KG1 (cell line): ENCODE measurements around the gene TRMT13.
"Not testable (repeated sequence)": the region's sequence is repeated elsewhere in the genome, so short reads cannot be mapped to it uniquely, and the experiment has no call there.

ENCODE experiments used
- DNase-seq: peaks from one replicate; lab custom pipeline; 2025; lab: John Stamatoyannopoulos, UW

TRMT13 gene

DNA sequence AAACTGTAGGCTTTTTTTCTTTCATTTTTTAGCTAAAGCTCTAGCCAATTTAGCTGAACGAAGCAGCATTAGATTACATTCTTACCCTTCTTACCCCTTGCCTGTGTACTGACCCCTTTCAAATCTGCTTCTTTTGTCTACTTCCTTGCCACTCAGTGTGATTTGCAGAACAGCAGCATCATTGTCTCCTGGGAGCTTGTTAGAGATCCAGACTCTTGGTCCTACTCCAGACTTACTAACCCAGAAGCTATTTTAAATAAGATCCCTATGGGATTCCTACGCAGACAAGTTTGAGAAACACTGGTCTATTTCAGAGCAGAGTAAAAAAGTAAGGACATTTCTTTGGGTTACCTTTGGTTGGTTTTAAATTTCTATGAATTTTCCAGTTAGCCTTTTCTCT, 31.3 kb downstream of the TRMT13 start:
- DNase-seq = no peak

DNA sequence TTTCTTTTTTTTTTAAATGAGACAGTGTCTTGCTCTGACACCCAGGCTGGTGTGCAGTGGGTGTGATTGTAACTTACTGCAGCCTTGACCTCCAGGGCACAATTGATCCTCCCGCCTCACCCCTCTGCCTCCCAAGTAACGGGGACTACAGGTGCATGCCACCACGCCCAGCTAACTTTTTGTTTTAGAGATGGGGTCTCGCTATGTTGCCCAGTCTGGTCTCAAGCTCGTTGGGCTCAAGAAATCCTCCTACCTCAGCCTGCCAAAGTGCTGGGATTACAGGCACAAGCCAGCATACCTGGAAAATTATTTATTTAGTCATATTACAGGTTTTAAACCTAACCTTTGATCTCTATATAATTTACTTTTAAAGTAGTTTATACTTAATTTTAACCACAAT, 31.7 kb downstream of the TRMT13 start:
- no peak for DNase-seq

GRCh38 chr1:100168051-100168450, 35.1 kb downstream of the TRMT13 start:
- DNase-seq = no peak

DNA sequence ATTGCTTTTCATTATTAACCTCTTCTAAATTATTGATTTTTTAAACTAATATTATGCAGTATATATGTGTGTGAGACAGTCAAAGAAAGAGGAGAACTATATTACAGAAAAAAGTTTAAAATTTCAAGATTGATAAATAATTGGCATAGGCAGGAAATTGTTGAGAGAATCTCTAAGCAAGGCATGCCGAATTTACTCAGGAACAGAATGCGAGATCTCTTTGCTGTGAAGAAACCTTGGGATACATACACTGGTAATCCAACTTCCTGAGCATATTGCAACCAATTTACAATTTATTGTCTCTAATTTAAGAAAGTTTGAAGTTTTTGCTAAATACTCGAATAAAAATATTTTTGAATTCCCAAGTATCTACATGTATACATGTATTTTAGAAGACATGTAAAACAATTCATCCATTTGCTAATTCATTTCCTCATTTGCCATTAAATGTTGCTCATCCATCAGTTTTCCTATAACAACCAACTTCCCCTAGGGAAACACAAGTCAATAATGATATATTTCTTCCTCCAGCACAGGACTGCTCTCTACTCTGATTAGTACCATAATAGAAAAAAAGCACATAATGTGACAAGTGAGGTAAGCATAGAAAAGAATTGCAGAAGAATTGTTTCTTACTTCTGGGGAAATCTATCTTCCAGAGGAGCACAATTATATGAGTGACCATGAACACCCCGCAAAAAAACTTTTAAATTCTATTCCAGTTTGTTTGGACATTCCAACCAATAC, 44.5 kb downstream of the TRMT13 start:
- no peak for DNase-seq

- no peak for DNase-seq
Observed at GRCh38 chr1:100178091-100178490, 45.1 kb downstream of the TRMT13 start, which contains the start of gene LRRC39. Gene LRRC39, minus strand, starts transcription at chr1:100178256. Its CDS starts 9,740 bp downstream, at chr1:100168516.

DNA sequence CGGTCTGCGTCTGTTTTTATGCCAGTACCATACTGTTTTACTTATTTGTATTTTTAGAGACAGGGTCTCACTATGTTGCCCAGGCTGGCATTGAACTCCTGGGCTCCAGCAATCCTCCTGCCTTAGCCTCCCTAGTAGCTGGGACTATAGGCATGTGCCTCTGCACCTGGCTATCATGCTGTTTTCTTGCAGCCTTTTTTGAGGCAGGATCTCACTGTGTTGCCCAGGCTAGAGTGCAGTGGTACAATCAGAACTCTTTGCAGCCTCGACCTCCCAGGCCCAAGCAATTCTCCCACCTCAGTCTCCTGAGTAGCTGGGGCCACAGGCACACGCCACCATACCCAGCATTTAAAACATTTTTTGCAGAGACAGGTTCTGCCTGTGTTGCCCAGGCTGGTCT, 50.4 kb downstream of the TRMT13 start:
- DNase-seq = no peak

DNA sequence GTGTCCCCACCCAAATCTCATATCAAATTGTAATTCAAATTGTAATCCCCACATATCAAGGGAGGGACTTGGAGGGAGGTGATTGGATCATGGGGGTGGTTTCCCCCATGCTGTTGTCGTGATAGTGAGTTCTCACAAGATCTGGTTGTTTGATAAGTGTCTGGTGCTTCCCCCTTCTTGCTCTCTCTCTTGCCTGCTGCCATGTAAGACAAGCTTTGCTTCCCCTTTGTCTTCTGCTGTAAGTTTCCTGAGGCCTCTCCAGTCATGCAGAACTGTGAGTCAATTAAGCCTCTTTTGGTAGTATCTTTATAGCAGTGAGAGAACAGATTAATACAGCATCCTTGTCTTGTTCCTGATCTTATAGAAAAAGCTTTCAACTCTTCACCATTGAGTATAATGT, 51.6 kb downstream of the TRMT13 start:
- peak; percentile 38 for DNase-seq

- DNase-seq = no peak
Observed at GRCh38 chr1:100187912-100188311, 54.9 kb downstream of the TRMT13 start.

DNA sequence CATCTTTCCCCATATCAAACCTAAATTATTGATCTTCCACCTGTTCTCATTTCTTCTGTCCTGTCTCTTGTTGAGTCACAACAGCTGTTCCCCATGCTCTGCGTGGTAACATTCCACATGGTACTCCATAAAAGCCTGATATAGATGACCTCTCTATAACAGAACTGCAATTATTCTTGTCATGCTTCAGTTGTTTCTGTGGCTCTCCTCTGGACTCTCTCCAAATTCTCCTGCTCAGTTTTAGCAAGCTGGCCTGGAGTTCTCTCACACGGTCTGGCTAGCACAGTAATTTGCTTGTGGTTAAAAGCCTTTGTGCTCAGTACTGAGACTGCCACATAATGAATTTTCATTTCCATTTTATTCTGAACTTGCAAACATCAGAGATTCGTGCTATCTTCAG, 55.7 kb downstream of the TRMT13 start:
- no peak for DNase-seq

GRCh38 chr1:100198596-100198995, 65.6 kb downstream of the TRMT13 start:
- DNase-seq = no peak

DNA sequence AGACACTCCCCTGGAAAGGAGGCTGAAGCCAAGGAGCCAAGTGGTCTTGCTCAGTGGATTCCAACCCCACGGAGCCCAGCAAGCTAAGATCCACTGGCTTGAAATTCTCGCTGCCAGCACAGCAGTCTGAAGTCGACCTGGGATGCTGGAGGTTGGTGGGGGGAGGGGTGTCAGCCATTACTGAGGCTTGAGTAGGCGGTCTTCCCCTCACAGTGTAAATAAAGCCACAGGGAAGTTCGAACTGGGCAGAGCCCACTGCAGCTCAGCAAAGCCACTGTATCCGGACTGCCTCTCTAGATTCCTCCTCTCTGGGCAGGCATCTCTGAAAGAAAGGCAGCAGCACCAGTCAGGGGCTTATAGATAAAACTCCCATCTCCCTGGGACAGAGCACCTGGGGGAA, 67.1 kb downstream of the TRMT13 start:
- not testable (repeated sequence) for DNase-seq
